ENCODE measurements around the gene ANKS1B.

GRCh38 chr12:98799146-98799810, 1185.5 kb downstream of the ANKS1B start:
- TF ChIP-seq, protein P1, sequence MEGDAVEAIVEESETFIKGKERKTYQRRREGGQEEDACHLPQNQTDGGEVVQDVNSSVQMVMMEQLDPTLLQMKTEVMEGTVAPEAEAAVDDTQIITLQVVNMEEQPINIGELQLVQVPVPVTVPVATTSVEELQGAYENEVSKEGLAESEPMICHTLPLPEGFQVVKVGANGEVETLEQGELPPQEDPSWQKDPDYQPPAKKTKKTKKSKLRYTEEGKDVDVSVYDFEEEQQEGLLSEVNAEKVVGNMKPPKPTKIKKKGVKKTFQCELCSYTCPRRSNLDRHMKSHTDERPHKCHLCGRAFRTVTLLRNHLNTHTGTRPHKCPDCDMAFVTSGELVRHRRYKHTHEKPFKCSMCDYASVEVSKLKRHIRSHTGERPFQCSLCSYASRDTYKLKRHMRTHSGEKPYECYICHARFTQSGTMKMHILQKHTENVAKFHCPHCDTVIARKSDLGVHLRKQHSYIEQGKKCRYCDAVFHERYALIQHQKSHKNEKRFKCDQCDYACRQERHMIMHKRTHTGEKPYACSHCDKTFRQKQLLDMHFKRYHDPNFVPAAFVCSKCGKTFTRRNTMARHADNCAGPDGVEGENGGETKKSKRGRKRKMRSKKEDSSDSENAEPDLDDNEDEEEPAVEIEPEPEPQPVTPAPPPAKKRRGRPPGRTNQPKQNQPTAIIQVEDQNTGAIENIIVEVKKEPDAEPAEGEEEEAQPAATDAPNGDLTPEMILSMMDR (IDR thresholded peaks at IDR 0.05; ENCODE audit: low read length), result no peak
- TF ChIP-seq EZH2 (IDR thresholded peaks at IDR 0.05; ENCODE audit: borderline replicate concordance, low read length), result no peak

Measured in OCI-LY1 (cell line).